GM19467 (cell line): ENCODE measurements around the gene TRAPPC13.
"Not testable (repeated sequence)": the region's sequence is repeated elsewhere in the genome, so short reads cannot be mapped to it uniquely, and the experiment has no call there.

Experiments used
- ATAC-seq: cut with Tn5 transposase; IDR thresholded peaks from one replicate; pipeline ENCODE4 v1.9.1; 2021; ENCODE audit warnings: mild to moderate bottlenecking, moderate library complexity; ENCODE audit not compliant: unreplicated experiment

Gene TRAPPC13

DNA sequence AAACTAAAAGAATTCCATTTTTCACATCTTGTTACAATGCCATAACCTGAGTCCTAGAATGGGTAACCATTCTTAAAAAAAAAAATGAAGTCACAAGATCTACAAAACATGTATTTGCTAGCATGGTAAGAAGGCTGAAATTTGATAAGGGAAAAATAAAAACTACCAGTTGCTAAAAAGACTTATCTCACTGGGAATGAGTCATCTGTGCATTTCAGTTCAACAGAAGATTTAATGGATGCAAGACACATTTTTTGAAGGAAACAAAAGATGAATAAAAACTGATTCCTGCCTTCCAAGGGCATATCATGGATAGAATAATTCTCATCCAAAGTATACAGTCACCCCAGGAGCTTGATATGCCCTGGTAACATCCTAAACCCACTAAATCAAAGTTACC is 49.9 kb downstream of the TRAPPC13 start:
- ATAC-seq, result no peak

DNA sequence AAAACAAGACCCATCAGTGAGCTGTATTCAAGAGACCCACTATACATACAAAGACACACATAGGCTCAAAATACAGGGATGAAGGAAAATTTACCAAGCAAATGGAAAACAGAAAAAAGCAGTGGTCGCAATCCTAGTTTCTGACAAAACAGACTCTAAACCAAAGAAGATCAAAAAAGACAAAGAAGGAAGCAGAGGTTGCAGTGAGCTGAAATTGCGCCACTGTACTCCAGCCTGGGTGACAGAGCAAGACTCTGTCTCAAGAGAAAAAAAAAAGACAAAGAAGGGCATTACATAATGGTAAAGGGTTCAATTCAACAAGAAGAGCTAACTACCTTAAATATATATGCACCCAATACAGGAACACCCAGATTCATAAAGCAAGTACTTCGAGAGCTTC is 51.2 kb downstream of the TRAPPC13 start:
- not testable (repeated sequence) for ATAC-seq

DNA sequence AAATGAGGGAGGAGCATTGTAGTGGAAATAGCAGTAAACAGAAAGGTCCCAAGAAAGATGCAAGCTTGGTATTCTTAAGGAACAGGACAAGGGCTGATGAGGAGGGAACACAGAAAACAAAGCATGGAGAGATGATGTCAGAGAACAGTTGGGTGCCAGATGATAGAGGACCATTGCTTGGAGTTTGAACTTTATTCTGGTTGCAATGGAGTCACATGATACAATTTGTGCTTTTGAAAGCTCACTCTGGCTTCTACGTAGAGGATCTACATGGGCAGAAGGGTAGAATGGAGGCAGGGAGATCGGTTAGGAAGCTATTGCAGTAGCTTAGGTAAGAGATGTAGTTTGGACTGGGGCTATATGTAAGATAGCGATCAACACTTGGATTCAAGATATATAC is 57.3 kb downstream of the TRAPPC13 start:
- no peak for ATAC-seq

DNA sequence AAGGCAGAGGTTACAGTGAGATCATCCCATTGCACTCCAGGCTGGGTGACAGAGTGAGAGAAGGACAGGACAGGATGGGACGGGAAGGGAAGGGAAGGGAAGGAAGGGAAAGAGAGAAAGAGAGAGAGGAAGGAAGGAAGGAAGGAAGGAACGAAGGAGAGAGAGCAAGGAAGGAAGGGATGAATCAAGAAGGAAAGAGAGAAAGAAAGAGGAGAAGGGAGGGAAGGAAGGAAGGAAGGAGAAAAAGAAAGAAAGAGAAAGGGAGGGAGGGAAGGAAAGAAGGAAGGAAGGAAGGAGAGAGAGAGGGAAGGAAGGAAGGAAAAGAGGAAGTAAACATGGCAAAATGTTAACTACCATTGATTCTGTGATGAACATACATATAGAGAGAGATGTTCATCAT is 68.3 kb downstream of the TRAPPC13 start:
- ATAC-seq, result no peak

DNA sequence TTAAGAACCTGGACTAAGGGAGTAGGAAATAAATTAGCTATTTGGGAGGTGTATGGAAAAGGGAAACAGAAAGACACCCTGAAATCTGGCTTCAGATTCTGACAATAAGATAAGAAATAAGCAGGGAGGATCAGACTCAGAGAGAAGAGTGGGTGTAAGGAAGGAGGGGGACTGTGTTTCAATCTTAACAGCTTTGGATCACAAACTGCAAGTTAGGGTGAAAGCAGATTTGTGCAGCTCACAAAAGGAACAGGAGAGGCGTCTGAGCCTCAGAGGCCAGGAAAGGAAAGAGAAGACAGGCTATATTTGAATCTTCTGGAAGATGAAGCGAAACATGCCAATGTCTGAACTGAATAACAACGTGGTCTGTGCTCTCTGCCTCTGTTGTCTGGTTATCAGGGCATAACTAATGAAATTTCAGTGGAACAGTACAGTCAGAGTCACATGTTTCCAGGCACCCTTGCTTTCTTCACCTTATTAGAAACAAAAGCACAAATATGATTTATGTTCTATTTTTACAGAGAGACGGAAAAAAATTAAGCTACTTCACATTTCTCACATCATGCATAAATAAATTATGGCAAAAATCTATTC is 70.4 kb downstream of the TRAPPC13 start:
- no peak for ATAC-seq

DNA sequence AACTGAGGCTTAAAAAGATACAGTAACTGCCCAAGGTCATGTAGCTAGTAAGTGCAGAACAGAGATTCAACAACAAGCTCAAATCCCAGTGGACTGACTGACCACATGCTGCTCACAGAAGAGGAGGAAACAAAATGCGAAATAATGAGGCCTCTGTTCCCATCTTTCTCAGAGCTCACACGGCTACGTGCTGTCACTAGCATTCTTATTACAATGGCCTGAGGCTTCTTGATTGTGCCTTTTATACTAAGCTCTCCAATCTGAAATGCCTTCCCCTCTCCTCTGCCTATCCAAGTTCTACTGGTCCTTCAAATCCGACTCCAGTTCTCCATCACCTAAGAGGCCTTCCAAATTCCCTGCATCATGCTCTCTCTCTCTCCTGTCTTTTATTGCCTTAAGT is 71.1 kb downstream of the TRAPPC13 start:
- no peak for ATAC-seq

DNA sequence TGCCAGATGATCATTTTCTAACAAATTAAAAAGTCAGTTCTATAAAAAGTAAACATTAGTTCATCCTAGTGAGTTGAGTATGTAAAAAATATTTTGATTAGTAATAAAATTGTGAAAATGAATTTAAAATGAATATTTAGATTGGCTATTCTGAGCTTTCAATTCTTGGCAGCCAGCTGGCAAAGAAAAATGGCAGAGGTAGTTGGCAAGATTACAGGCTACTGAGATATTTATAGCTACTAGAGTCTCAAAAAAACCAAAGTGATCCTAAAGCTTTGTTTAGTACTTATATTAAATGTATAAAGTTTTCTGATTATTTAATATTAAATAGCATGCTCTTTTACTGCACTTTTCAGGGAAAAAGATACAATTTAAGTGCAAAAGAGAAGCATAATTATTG is 72.1 kb downstream of the TRAPPC13 start:
- ATAC-seq, result no peak

DNA sequence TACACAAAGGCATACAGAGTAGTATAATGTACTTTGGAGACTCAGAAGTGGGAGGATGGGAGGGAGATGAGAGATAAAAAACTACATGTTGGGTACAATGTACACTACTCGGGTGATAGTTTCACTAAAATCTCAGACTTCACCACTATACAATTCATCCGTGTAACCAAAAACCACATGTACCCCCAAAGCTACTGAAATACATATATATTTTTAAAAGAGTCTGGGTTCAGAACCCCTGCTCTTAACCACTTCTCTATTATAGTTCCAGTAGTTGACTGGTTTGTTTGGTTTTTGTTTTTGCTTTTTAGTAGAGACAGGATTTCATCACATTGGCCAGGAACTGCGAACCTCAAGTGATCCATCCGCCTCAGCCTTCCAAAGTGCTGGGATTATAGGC is 74.5 kb downstream of the TRAPPC13 start:
- no peak for ATAC-seq

DNA sequence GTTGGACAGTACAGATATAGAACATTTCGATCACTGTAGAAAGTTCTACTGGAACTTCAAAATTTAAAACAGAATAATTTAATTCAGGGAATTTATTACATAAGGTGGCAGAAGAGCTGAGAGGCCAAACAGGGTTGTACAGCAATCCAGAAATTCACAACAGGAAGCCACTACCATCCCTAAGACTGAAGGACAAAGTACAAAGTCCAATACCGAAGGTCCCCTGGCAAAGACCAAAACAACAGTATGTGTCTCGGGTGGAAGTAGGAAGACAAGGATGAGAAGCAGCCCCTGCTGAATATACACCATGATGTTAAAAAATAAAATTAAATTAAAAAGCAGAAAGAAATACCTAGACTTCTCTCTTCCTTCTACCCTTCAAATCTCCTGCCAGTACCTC is 77.2 kb downstream of the TRAPPC13 start:
- ATAC-seq, result no peak

DNA sequence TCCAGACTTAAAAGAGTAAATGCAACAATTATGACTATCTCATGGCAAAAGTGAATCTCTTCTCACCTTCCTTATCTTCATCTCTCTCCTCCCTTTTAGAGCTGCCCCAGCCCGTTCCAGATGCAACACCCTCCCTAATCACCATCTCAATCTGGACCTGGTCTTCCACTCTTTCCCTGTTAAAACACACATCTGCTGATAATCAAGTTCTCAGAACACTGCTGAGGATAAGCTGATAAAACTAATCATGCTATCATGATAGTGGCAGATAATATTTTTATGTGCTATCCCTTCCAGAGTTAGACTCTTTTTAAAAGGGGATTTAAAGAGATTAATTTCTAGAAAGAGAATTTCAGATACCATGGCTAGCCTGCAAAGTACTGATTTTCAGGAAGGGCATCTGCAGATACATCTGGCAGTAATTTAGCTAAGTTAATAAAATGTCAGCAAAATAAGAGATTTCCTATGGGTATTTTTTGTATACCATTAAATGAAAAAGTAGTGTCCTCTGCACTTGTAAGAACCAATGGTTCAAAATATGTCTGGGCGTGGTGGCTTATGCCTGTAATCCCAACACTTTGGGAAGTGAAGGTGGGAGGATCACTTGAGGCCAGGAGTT is 79.9 kb downstream of the TRAPPC13 start:
- no peak for ATAC-seq

DNA sequence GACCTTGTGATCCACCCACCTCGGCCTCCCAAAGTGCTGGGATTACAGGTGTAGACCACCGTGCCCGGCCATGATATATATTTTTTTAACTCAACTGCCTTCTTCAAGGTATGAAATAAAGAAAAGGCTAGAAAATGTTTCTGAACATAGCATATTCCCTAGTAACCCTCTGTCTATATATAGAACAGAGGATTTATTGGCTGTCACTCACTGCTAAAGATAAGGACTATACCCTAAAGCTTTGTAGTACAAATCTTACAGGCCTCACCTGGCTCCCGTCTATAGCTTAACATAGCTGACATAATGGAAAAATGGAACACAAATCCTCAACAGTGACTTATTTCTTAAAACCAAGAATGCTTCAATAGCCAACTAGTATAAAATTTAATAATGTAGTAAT is 82.8 kb downstream of the TRAPPC13 start:
- no peak for ATAC-seq

DNA sequence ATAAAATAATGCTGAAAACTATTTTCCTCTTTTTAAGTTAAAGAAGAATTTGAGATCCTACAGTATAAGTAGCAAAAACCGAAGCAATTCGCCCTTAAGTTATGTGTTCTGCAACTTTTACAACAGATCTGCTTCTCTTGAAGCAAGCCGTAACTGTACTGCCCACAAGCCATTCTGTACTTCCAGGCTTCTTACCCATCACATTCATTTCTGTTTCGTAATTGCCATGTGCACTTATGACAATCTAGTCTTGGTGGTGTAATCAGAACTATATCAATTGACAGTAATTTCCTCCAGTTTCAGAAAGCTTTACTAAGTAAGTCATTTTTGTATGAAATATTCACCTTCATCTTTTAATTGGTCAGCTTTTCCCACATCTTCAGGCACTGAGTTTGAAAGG is 83.3 kb downstream of the TRAPPC13 start:
- ATAC-seq, result no peak
